ENCODE measurements around the gene YKT6. TPM values are rescaled to one million over a fixed set of nuclear protein-coding genes. Genes with fewer than 3 reads are reported as not detected.

The YKT6 gene
- total RNA-seq, 1 donor from 2014 or later = 47.6 TPM

- TF ChIP-seq POLR2A (IDR thresholded peaks at IDR 0.05) (no peak), CTCF (IDR thresholded peaks at IDR 0.05) (no peak), POLR2AphosphoS5 (IDR thresholded peaks at IDR 0.05; ENCODE audit: insufficient read depth in 1 of 2, low read depth in 1 of 2) (no peak)
- H3K9me3 ChIP-seq = no peaks in the 10 kb centered on the region
- no peak for DNase-seq (ENCODE audit: extremely low spot score in 2 of 2)
- H3K4me3 ChIP-seq = no peak overlapping the region
- intact Hi-C loops (cut with DNase I) = no loop called here
- no peak overlapping the region for H3K27ac ChIP-seq
- H3K36me3 ChIP-seq = no peaks in the 10 kb centered on the region
- H3K4me1 ChIP-seq = no peaks in the 10 kb centered on the region
- H3K27me3 ChIP-seq = no peaks in the 10 kb centered on the region
Observed at GRCh38 chr7:44219371-44220045, 18.7 kb downstream of the YKT6 start.

DNA sequence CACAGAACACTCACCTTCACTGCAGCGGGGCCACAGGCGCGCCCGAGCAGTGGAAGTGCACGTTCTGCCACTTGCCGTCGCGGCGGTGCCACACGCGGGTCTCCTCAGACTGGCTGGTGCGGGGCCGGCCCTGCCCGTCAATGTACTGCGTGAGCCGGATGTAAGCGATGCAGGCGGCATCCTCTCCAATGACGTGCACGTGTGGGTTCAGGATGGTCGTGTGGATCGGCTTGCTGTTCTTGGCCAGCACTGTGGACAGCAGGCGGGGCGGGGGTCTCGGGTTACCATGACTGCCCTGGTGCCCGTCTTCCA, 19.2 kb downstream of the YKT6 start:
- no peak for TF ChIP-seq POLR2A (IDR thresholded peaks at IDR 0.05)
- TF ChIP-seq CTCF (IDR thresholded peaks at IDR 0.05) = no peak
- no peak for TF ChIP-seq POLR2AphosphoS5 (IDR thresholded peaks at IDR 0.05; ENCODE audit: insufficient read depth in 1 of 2, low read depth in 1 of 2)
- Histone ChIP-seq H3K27ac (no peak overlapping the region), H3K36me3 (no peaks in the 10 kb centered on the region), H3K27me3 (no peaks in the 10 kb centered on the region), H3K4me1 (no peaks in the 10 kb centered on the region), H3K4me3 (no peak overlapping the region), H3K9me3 (no peaks in the 10 kb centered on the region)
- no peak for DNase-seq (ENCODE audit: extremely low spot score in 2 of 2)
- intact Hi-C loops (cut with DNase I) = no loop called here

- intact Hi-C loops (cut with DNase I) = no loop called here
- TF ChIP-seq CTCF (IDR thresholded peaks at IDR 0.05) = no peak
- TF ChIP-seq POLR2A (IDR thresholded peaks at IDR 0.05) = no peak
- TF ChIP-seq POLR2AphosphoS5 (IDR thresholded peaks at IDR 0.05; ENCODE audit: insufficient read depth in 1 of 2, low read depth in 1 of 2) = no peak
- Histone ChIP-seq H3K4me3 (no peak overlapping the region), H3K27me3 (no peaks in the 10 kb centered on the region), H3K27ac (no peak overlapping the region), H3K9me3 (no peaks in the 10 kb centered on the region), H3K36me3 (no peaks in the 10 kb centered on the region), H3K4me1 (no peaks in the 10 kb centered on the region)
- no peak for DNase-seq (ENCODE audit: extremely low spot score in 2 of 2)
Observed at GRCh38 chr7:44220358-44221112, 19.8 kb downstream of the YKT6 start.

- intact Hi-C loops (cut with DNase I) = no loop called here
- no peaks in the 10 kb centered on the region for H3K4me1 ChIP-seq
- H3K9me3 ChIP-seq = no peaks in the 10 kb centered on the region
- no peak for DNase-seq (ENCODE audit: extremely low spot score in 2 of 2)
- H3K27ac ChIP-seq = no peak overlapping the region
- no peak overlapping the region for H3K4me3 ChIP-seq
- TF ChIP-seq POLR2AphosphoS5 (IDR thresholded peaks at IDR 0.05; ENCODE audit: insufficient read depth in 1 of 2, low read depth in 1 of 2) (no peak), POLR2A (IDR thresholded peaks at IDR 0.05) (no peak), CTCF (IDR thresholded peaks at IDR 0.05) (no peak)
- H3K27me3 ChIP-seq = peaks cover 5% of the 10 kb centered on the region
- no peaks in the 10 kb centered on the region for H3K36me3 ChIP-seq
Observed at GRCh38 chr7:44221231-44221791, 20.5 kb downstream of the YKT6 start.

- Histone ChIP-seq H3K4me3 (no peak overlapping the region), H3K27ac (no peak overlapping the region), H3K27me3 (peaks cover 5% of the 10 kb centered on the region), H3K36me3 (no peaks in the 10 kb centered on the region), H3K4me1 (no peaks in the 10 kb centered on the region), H3K9me3 (no peaks in the 10 kb centered on the region)
- TF ChIP-seq POLR2A (IDR thresholded peaks at IDR 0.05) = no peak
- TF ChIP-seq CTCF (IDR thresholded peaks at IDR 0.05) = no peak
- TF ChIP-seq POLR2AphosphoS5 (IDR thresholded peaks at IDR 0.05; ENCODE audit: insufficient read depth in 1 of 2, low read depth in 1 of 2) = no peak
- intact Hi-C loops (cut with DNase I) = no loop called here
- no peak for DNase-seq (ENCODE audit: extremely low spot score in 2 of 2)
Observed at GRCh38 chr7:44222074-44222473, 21.3 kb downstream of the YKT6 start.

Measured in vagina (tissue), 2 donors.